CD4-positive, alpha-beta T cell treated with Interleukin-4 for 1 hour (primary cell): Measurements from ENCODE around the gene GABRB1.

Experiments used
- DNase-seq, 2 donors: peaks; one replicate each; pipeline ENCODE4 v3.0.0-alpha.2; 2020 to 2022

Gene GABRB1

DNA sequence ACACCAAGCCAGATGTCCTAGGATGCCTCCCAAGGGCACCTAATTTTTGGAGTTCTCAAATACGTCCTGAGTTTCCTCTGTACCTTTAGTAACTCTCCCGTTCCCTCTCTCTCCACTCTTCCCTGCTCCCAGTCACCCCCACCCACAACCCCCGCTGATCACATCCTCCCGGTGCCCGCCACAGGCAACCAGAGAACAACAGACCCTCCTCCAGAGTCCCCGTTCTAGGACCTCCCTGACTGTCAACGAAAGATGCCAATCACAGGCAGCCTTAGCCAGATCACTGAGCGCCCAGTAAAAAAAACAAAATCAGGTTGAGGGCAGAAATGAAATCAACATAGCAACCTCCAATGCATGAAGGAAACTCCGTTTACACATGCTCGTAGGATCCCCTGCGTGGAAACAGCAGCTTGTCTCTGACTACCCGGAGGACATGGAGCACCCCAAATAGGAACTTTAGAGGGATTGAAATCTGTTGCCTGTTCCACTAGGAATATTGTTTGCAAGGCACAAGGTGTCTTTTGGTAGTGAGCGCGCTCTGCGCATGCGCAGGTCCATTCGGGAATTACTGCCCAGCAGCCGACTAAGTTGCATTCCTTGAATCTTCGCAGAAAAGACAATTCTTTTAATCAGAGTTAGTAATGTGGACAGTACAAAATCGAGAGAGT lies at the start of gene GABRB1:
TSS of gene GABRB1 (plus strand) at position 557 of the 668 bp plus-strand sequence.
- DNase-seq, result peak in 1 of 2 donors; percentile 21

DNA sequence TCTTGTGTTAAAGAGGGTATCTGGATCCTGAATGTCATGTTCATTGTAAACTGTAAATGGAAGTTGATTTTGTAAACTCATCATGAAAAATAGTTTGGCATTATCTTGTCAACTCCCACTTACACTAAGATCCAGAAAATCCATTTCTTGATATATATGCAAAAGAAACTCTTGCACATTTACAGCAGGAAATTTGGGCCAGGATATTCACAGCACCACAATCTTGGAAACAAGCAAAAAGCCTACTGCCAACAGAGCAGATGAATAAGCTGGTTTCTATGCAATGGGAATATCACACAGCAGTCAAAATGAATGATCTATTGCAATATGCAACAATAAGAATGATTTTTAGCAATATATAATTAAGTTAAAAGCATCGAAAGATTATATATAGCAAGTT lies 46.6 kb upstream of the GABRB1 start:
- no peak for DNase-seq

GRCh38 chr4:46986922-46987638 lies 44.3 kb upstream of the GABRB1 start:
- DNase-seq, result no peak

DNA sequence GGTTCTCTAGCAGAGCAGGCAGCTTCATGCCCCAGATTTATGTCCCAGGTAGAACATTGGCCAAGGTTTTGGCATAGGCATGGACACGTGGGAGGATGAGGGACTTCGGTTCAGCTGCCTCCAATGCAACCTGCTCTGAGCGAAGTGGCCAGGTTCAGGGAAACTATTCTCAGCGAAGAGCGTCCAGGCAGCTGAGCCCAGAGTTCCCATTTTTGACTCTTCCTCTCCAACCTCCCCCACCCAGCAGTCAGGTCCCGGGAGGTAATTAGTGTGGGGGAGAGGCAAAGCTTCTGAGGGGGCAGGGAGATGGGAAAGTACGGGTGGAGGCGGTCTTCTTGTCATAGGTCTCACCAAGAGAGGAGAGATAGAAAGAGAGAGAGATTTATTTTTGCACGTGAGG lies 39.0 kb upstream of the GABRB1 start:
- no peak for DNase-seq

- DNase-seq, result no peak
Measured at GRCh38 chr4:46993075-46994006, 38.0 kb upstream of the GABRB1 start, which contains the start of gene GABRA4. Gene GABRA4, minus strand, starts transcription at chr4:46993581. Its CDS starts 157 bp downstream, at chr4:46993424.

DNA sequence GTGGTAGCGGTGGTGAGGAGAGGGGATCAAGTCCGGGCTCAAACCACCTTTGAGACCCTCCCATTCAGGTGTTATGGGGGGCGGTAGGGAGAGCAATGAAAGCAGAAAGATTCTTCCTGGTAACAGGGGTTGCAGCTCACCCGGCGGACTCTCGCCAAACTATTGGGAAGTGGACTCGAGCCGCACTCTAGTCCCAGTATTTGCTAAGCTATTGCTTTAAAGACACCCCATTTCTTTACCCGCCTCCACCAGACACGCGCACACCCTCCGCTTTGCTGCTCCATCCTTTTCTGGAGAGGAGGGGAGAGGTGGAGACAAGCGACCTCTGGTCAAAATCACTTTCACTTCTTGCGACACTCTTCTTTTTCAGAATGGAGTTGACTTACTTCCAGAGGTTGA lies 37.4 kb upstream of the GABRB1 start:
- DNase-seq, result no peak

- DNase-seq, result no peak
Measured at GRCh38 chr4:46999566-46999965, 31.8 kb upstream of the GABRB1 start.

GRCh38 chr4:47000406-47000805 lies 31.0 kb upstream of the GABRB1 start:
- DNase-seq, result no peak

DNA sequence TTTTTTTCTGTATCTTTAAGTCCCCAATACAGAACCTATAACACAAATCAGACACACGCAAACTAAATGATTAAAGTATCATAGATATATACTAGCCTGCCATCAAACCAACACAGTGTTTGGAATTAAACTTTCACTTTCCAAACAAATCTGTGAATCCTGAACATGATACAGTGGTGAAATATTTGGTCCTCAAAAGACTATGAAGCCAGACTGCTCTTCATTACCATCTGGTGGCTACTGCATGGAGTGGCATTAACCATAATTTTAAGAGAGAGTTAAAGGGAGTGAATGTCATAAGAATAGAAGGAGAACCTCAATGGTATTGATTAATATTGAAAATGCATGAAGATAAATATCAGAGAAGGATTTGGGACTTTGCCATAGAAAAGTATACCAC lies 28.8 kb upstream of the GABRB1 start:
- no peak for DNase-seq

- no peak for DNase-seq
Measured at GRCh38 chr4:47010347-47010911, 20.9 kb upstream of the GABRB1 start.

- DNase-seq, result peak in 1 of 2 donors; percentile 58
Measured at GRCh38 chr4:47010912-47011446, 20.4 kb upstream of the GABRB1 start.

DNA sequence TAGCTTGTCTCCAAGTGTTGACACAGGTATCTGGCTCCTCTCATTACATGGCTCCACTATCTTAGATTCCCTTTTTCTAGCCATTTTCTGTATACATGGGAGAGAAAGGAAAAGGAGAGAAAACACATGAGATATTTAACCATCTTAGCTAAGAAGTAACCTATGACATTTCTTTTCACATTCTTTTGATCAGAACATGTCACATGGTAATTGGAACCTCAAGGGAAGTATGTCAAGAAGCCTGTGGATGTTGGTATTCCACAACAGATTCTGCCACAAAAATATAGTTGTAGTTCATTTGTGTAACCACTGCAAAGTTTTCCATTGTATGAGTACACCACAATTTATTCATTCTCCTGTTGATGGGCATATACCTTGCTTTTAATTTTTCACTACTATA lies 18.7 kb upstream of the GABRB1 start:
- no peak for DNase-seq

DNA sequence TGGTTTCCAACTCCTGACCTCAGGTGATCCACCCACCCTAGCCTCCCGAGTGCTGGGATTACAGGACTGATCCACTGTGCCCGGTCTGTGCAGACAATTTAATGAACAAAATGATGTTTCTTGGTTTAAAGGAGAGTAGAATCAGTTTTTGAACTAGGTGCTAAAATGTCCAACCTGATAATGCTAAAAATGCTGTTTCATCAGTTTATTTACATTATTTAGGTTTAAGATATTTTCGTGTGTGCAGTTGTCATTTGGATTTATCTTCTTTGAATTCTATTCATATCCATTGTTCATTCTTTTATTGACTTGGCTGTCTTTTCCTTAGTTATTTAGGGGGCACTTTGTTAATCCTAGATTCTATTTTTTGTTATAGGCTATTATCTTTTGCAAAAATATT lies 18.0 kb upstream of the GABRB1 start:
- DNase-seq, result no peak

- no peak for DNase-seq
Measured at GRCh38 chr4:47017081-47017480, 14.3 kb upstream of the GABRB1 start.

- DNase-seq, result no peak
Measured at GRCh38 chr4:47017494-47017893, 13.9 kb upstream of the GABRB1 start.

- no peak for DNase-seq
Measured at GRCh38 chr4:47031751-47032404, 511 bp downstream of the GABRB1 start.

GRCh38 chr4:47032405-47033106 lies 1.2 kb downstream of the GABRB1 start:
- peak; percentile 40 to 53 for DNase-seq

- DNase-seq, result no peak
Measured at GRCh38 chr4:47038263-47038662, 6.9 kb downstream of the GABRB1 start.

DNA sequence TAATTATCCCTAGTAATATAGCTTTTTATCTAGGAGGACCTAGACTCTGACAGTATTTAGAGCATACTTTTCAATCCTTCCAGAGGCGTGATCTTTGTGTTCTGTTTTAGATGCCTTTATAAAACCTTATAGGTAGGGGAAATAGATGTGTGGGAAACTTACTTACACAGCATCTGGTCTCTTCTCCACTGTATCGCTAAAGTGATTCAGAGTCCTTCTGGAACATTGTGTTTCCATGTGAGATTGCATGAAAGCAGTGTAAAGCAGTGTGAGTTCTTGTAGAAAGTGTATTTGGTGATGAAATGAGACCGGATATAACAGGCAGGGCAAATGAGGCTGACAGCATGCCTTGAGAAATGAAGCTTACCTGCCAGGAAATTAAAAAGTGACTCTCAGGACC lies 9.5 kb downstream of the GABRB1 start:
- no peak for DNase-seq

DNA sequence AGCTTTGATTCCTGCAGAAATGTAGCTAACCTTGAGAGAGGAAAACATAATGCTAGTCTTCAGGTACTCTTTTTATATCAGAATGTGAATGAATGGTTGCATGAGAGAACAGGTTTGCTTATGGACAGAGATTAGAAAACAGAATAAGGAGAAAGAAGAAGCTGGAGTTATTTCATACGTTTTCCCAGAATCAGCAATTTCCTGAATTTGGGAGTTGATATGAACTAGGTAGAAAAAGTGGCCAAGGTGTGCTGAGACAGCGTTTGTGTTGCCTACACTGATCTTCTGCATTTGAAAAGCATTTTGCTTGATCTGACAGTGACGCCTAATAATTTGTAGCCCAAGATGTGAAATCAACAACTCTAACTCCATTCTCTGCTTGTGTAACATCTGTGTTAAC lies 12.5 kb downstream of the GABRB1 start:
- DNase-seq, result no peak

GRCh38 chr4:47045261-47045660 lies 13.9 kb downstream of the GABRB1 start:
- DNase-seq, result no peak

DNA sequence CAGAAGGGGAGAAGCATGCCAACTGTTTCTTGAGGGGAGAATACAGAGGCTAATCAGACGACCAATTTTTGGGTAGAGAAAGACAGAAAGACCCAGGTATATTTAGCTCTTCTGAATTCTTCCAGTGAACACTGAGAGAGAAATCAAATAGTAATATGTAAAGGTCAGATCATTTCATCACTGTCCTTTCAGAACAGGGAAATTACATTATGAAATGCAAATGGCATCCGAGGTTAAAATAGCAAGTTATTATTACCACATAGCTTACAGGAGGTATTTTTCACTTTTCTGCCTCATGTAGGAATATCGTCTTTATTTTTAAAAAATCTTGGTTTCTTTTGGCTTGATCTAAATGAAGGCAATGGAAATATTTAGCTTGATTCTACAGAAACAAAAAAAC lies 18.0 kb downstream of the GABRB1 start:
- no peak for DNase-seq
